ENCODE data around the gene MAGEE1.

MAGEE1 gene

DNA sequence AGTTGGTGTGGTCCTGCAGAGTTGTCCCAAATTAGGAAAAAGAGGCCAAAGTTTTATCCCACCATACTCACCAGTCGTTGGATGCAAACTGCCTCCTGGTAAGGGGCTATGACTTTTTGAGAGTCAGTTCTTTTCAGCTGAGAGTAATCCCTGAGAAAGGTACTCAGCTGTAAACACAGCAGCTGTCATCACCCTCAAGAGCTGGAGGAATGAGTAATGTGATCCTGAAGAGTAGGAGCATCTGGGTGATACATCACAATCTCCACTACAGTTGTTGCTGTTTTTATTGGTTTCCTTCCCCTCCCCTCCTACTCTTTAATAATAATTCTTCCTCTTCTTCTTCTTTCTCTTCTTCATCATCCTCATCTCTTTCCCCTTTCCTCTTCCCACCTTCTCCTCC is 5.7 kb downstream of the MAGEE1 start:
- no peak overlapping the region for H3K4me3 Mint-ChIP-seq
- no peak overlapping the region for H3K27ac Mint-ChIP-seq
- peaks cover 4% of the 10 kb centered on the region for H3K27me3 Mint-ChIP-seq (ENCODE audit: low read depth, poor library complexity)
- peaks cover 5% of the 10 kb centered on the region for H3K4me1 Mint-ChIP-seq
- peaks cover 41% of the 10 kb centered on the region for H3K9me3 Mint-ChIP-seq
- TF ChIP-seq, protein P1, sequence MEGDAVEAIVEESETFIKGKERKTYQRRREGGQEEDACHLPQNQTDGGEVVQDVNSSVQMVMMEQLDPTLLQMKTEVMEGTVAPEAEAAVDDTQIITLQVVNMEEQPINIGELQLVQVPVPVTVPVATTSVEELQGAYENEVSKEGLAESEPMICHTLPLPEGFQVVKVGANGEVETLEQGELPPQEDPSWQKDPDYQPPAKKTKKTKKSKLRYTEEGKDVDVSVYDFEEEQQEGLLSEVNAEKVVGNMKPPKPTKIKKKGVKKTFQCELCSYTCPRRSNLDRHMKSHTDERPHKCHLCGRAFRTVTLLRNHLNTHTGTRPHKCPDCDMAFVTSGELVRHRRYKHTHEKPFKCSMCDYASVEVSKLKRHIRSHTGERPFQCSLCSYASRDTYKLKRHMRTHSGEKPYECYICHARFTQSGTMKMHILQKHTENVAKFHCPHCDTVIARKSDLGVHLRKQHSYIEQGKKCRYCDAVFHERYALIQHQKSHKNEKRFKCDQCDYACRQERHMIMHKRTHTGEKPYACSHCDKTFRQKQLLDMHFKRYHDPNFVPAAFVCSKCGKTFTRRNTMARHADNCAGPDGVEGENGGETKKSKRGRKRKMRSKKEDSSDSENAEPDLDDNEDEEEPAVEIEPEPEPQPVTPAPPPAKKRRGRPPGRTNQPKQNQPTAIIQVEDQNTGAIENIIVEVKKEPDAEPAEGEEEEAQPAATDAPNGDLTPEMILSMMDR (IDR thresholded peaks at IDR 0.05) = no peak
- no peak for DNase-seq
- H3K36me3 Mint-ChIP-seq (ENCODE audit: low read depth) = no peaks in the 10 kb centered on the region

DNA sequence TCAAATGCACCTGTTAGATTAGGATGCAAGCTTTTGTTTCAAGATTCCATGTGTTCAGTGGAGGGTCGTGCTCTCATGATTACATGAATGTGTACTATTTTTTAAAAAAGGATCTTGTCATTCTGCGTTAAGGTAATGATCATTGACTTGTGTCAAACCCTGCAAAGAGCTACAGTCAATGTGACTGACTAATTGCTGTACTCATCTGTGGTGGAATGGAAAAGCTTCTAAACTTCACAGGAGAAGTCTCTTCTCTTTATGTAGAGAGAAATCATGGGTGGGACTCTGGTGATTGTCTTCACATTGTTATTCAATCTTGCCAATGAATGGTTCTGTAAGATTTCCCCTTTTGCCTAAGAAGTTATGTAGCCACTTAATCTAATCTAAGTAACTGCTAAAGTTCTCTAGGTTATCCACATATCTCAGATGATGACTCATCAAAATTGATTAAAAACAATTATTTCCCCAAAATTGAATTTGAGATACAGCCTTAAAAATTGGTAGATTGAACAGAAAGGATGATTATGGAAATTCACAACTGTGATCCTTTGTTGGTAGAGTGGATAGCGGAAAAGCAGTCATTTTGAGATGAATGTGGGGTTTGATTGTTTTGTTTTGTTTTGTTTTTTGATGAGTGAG is 6.7 kb downstream of the MAGEE1 start:
- Mint-ChIP-seq H3K9me3 (peaks cover 44% of the 10 kb centered on the region), H3K4me3 (no peak overlapping the region), H3K27me3 (ENCODE audit: low read depth, poor library complexity) (peaks cover 3% of the 10 kb centered on the region), H3K36me3 (ENCODE audit: low read depth) (no peaks in the 10 kb centered on the region), H3K27ac (no peak overlapping the region), H3K4me1 (peaks cover 5% of the 10 kb centered on the region)
- no peak for DNase-seq
- TF ChIP-seq, protein P1 (IDR thresholded peaks at IDR 0.05) = no peak

DNA sequence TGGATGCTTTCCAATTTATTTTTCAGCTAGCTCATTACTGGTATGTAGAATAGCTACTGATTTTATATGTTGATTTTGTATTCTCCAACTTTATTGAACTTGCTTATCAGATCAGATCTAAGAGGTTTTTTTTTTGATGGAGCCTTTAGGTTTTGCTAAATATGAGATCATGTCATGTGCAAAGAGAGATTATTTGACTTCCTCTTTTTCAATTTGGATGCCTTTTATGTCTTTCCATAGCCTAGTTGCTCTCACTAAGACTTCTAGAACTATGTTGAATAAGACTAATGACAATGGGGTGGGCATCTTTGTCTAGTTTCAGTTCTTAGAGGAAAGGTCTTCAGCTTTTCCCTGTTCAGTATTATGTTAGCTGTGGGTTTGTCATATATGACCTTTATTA is 11.7 kb downstream of the MAGEE1 start:
- Mint-ChIP-seq H3K4me3 (no peak overlapping the region), H3K36me3 (ENCODE audit: low read depth) (no peaks in the 10 kb centered on the region), H3K4me1 (no peaks in the 10 kb centered on the region), H3K27me3 (ENCODE audit: low read depth, poor library complexity) (no peaks in the 10 kb centered on the region), H3K27ac (no peak overlapping the region), H3K9me3 (peaks cover 58% of the 10 kb centered on the region)
- no peak for DNase-seq
- TF ChIP-seq, protein P1 (IDR thresholded peaks at IDR 0.05) = no peak

DNA sequence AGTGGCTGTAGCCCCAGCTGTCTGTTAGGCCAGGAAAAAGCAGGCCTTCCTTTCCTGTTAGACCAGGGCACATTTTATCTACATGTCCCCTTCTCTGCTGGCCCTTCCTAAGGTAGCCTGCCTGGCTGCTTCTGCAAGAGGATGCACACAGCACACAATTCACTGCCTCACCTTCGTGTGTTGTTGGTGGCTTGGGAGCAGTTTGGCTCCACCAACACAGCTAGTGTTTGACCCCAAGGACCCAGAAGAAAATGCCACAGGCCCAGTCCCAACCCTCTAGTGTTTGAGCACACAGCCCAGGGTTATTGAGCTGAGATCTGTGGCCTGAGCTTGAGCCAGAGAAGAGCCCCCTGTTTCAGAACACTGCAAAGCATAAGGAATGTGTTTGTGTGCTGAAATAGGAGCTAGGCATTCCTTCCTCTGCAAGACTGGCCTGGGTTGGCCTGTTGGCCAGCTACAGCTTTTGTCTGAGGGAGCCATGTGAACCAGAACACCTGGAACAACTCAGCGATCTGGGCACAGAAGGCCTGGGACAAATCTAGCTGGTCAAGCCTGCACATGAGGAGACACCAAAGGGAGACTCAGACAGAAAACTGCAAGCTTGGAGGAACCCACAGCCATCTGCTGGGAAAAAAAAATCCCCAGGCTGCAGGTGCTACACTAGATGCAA is 26.4 kb downstream of the MAGEE1 start:
- no peak for DNase-seq
- H3K36me3 Mint-ChIP-seq (ENCODE audit: low read depth) = no peaks in the 10 kb centered on the region
- H3K9me3 Mint-ChIP-seq = peaks cover 56% of the 10 kb centered on the region
- no peak overlapping the region for H3K27ac Mint-ChIP-seq
- no peak overlapping the region for H3K4me3 Mint-ChIP-seq
- TF ChIP-seq, protein P1 (IDR thresholded peaks at IDR 0.05) = no peak
- H3K4me1 Mint-ChIP-seq = no peaks in the 10 kb centered on the region
- H3K27me3 Mint-ChIP-seq (ENCODE audit: low read depth, poor library complexity) = no peaks in the 10 kb centered on the region

DNA sequence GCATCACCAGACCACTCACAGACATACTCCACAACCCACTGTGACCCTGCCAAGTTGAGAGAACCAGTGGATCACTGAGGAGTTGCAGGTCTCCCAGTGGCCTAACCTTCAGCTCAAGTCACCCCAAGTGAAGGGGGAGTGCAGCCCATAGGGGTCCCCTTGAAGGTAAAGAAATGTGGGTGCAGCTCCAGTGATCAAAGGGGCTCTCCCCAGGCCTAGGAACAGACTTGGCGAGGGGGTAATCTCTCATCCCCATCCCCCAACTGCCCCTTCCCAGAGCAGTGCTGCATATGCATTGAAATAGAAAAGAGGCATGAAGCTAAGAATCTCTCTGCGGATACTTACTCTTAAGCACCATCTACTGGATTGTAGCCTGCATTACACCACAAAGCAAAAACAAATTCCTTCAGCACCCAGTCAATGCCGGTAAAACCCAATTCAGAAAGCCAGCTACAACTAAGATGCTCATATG is 27.0 kb downstream of the MAGEE1 start:
- no peak overlapping the region for H3K27ac Mint-ChIP-seq
- H3K4me3 Mint-ChIP-seq = no peak overlapping the region
- no peaks in the 10 kb centered on the region for H3K27me3 Mint-ChIP-seq (ENCODE audit: low read depth, poor library complexity)
- peak; percentile 3 for DNase-seq
- no peaks in the 10 kb centered on the region for H3K4me1 Mint-ChIP-seq
- H3K36me3 Mint-ChIP-seq (ENCODE audit: low read depth) = no peaks in the 10 kb centered on the region
- TF ChIP-seq, protein P1 (IDR thresholded peaks at IDR 0.05) = peak; percentile 38
- peaks cover 58% of the 10 kb centered on the region for H3K9me3 Mint-ChIP-seq

DNA sequence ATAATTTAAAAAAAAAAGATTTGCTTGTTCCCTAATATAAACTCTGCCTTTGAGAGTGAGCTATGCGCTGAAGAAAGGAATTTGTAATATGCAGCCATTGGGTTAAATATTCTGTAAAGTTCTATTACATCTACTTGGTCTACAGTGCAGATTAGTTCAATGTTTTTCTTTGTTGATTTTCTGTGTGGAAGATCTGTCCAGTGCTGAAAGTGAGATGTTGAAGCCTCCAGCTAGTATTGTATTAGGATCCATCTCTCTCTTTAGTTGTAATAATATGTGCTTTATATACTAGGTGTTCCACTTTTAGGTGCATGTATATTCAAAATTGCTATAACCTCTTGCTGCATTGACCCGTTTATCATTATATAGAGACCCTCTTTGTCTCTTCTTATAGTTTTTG is 49.8 kb downstream of the MAGEE1 start:
- no peaks in the 10 kb centered on the region for H3K4me1 Mint-ChIP-seq
- H3K9me3 Mint-ChIP-seq = peaks cover 68% of the 10 kb centered on the region
- TF ChIP-seq, protein P1 (IDR thresholded peaks at IDR 0.05) = no peak
- DNase-seq = no peak
- H3K4me3 Mint-ChIP-seq = no peak overlapping the region
- H3K36me3 Mint-ChIP-seq (ENCODE audit: low read depth) = no peaks in the 10 kb centered on the region
- peaks cover 7% of the 10 kb centered on the region for H3K27me3 Mint-ChIP-seq (ENCODE audit: low read depth, poor library complexity)
- H3K27ac Mint-ChIP-seq = no peak overlapping the region

All from nephron progenitor cell (in vitro differentiated cells).